ENCODE results near the gene ANKDD1A. TPM values are rescaled to one million over a fixed set of nuclear protein-coding genes. Genes with fewer than 3 reads are reported as not detected.

Gene ANKDD1A
- total RNA-seq, 1 experiment from 2014 or later: 3.3 TPM

DNA sequence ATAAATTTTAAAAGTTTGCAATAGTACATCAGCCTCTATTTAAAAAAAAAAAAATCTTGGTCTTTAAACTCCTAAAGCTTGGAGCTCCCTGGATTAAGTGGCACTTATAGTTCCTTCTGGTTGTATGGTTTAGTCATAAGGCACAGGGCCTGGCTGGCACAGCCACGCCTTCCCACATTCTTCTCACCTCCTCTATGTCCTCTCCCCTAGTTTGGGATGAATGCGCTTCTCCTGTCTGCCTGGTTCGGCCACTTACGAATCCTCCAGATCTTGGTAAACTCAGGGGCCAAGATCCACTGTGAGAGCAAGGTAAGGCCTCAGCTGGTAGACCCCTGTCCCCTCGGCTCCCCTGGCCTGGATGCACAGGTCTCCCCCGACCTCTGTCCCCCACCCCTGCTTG lies 10.0 kb downstream of the ANKDD1A start:
- Histone ChIP-seq H3K27me3 (replicated peaks) (no peaks in the 10 kb centered on the region), H3K9me3 (replicated peaks) (no peaks in the 10 kb centered on the region), H3K27ac (no peak overlapping the region), H3K36me3 (no peaks in the 10 kb centered on the region), H3K4me3 (no peak overlapping the region), H3K4me1 (replicated peaks) (no peaks in the 10 kb centered on the region)
- DNase-seq (ENCODE audit: low read depth in 1 of 2, low spot score in 2 of 2): no peak

- Histone ChIP-seq H3K4me3 (no peak overlapping the region), H3K4me1 (replicated peaks) (no peaks in the 10 kb centered on the region), H3K9me3 (replicated peaks) (no peaks in the 10 kb centered on the region), H3K27me3 (replicated peaks) (no peaks in the 10 kb centered on the region), H3K27ac (no peak overlapping the region), H3K36me3 (no peaks in the 10 kb centered on the region)
- DNase-seq (ENCODE audit: low read depth in 1 of 2, low spot score in 2 of 2): no peak
Measured at GRCh38 chr15:64923546-64923945, 11.8 kb downstream of the ANKDD1A start.

- Histone ChIP-seq H3K4me1 (replicated peaks) (peaks cover under 1% of the 10 kb centered on the region; the same call in 1 of the 2 replicates), H3K27me3 (replicated peaks) (no peaks in the 10 kb centered on the region), H3K36me3 (no peaks in the 10 kb centered on the region), H3K4me3 (no peak overlapping the region), H3K27ac (no peak overlapping the region), H3K9me3 (replicated peaks) (no peaks in the 10 kb centered on the region)
- no peak for DNase-seq (ENCODE audit: low read depth in 1 of 2, low spot score in 2 of 2)
Measured at GRCh38 chr15:64925335-64926330, 13.9 kb downstream of the ANKDD1A start.

DNA sequence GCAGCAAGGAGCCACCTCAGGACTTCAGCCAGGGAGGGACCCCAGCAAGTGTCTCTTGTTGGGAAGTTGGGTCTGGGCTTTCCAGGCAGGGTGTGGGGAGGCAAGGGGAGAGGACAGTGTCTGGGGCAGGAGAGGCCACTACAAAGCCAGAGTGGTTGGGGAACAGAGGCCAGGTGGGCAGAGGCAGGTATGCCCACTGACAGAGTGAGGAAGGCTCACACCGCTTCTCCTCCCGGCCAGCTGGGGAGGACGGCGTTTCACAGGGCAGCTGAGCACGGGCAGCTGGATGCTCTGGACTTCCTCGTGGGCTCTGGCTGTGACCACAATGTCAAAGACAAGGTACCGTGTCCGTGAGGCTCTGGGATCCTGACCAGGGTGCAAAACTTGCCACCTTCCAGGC lies 15.0 kb downstream of the ANKDD1A start:
- H3K4me1 ChIP-seq (replicated peaks): peaks cover 6% of the 10 kb centered on the region
- no peak overlapping the region for H3K27ac ChIP-seq
- H3K27me3 ChIP-seq (replicated peaks): no peaks in the 10 kb centered on the region
- no peaks in the 10 kb centered on the region for H3K9me3 ChIP-seq (replicated peaks)
- H3K4me3 ChIP-seq: no peak overlapping the region
- no peaks in the 10 kb centered on the region for H3K36me3 ChIP-seq
- no peak for DNase-seq (ENCODE audit: low read depth in 1 of 2, low spot score in 2 of 2)

DNA sequence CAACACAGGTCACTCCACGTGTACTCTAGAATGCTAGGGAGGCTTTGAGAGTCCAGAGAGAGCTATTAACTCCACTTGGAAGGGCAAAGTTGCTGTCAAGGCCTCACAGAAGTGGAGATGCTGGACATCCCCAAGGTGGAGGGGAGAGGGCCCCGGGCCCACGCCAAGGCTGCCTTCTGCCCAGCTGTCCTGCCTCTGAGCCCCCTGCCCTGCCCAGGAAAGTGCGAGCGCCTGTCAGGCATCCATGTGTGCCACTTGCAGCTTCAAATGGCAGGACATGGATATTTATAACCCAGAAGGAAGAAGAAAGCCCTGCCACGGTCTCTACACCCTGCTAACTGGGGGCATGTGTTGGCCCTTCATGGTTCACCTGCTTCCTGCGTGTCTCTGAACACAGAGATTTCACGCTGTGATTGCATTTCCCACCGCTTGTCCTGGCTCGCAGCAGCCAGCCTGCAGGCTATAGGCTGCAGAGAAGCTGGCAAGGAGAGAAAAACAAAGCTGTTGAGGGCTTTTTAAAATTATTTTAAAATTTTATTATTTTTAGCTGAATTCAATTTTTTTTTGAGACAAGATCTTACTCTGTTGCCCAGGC lies 17.0 kb downstream of the ANKDD1A start:
- Histone ChIP-seq H3K36me3 (no peaks in the 10 kb centered on the region), H3K9me3 (replicated peaks) (no peaks in the 10 kb centered on the region), H3K4me1 (replicated peaks) (peaks cover 6% of the 10 kb centered on the region), H3K27ac (no peak overlapping the region), H3K27me3 (replicated peaks) (no peaks in the 10 kb centered on the region), H3K4me3 (no peak overlapping the region)
- peak in 1 of 2 experiments; percentile 37 for DNase-seq (ENCODE audit: low read depth in 1 of 2, low spot score in 2 of 2)

DNA sequence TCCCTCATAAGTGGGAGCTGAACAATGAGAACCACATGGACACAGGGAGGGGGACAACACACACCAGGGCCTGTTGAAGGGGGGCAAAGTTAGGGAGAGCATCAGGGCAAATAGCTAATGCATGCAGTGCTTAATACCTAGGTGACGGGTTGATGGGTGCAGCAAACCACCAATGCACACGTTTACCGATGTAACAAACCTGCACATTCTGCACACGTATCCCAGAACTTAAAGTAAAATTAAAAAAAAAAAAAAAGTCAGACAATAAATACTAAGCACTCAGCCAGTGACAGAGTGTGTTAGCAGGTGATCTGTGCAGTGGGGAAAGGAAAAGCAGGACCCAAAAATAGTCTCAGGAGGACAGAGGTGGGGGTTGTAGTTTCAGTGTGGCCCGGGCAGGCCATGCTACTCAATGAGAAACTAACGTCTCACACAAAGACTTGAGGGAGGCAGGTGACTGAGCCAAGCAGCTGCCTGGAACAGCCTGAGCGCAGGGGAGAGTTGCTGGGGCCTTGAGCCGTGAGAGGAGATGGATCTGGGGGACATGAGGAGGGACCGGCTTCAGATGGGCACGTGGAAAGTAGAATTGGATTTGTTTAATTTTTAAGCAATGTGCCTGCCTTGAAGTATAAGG lies 18.4 kb downstream of the ANKDD1A start:
- Histone ChIP-seq H3K36me3 (no peaks in the 10 kb centered on the region), H3K4me1 (replicated peaks) (peaks cover 6% of the 10 kb centered on the region), H3K27me3 (replicated peaks) (no peaks in the 10 kb centered on the region), H3K27ac (no peak overlapping the region), H3K4me3 (no peak overlapping the region), H3K9me3 (replicated peaks) (no peaks in the 10 kb centered on the region)
- DNase-seq (ENCODE audit: low read depth in 1 of 2, low spot score in 2 of 2): peak in 1 of 2 experiments; percentile 22

GRCh38 chr15:64930778-64931371 lies 19.2 kb downstream of the ANKDD1A start:
- Histone ChIP-seq H3K27me3 (replicated peaks) (no peaks in the 10 kb centered on the region), H3K27ac (no peak overlapping the region), H3K4me3 (no peak overlapping the region), H3K36me3 (no peaks in the 10 kb centered on the region), H3K4me1 (replicated peaks) (peaks cover 6% of the 10 kb centered on the region), H3K9me3 (replicated peaks) (no peaks in the 10 kb centered on the region)
- peak in 1 of 2 experiments; percentile 44 for DNase-seq (ENCODE audit: low read depth in 1 of 2, low spot score in 2 of 2)

DNA sequence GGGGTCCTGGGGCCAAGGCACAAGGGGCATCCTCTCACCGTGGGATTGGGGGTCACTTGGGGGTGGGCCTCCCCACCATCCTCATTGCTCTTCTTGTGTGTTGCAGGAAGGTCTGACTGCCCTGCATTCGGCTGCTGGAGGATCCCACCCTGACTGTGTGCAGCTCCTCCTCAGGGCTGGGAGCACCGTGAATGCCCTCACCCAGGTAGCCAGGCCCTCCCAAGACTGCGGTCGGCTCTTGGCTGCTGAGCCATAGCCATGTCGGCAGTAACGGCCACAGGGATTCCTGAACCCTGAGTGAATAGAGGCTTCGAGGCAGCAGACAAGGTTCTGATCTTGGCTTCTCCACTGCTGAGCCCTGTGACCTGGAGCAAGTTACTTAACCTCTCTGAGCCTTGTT lies 19.7 kb downstream of the ANKDD1A start:
- Histone ChIP-seq H3K27ac (no peak overlapping the region), H3K4me3 (no peak overlapping the region), H3K27me3 (replicated peaks) (no peaks in the 10 kb centered on the region), H3K9me3 (replicated peaks) (no peaks in the 10 kb centered on the region), H3K4me1 (replicated peaks) (peaks cover 6% of the 10 kb centered on the region), H3K36me3 (no peaks in the 10 kb centered on the region)
- DNase-seq (ENCODE audit: low read depth in 1 of 2, low spot score in 2 of 2): peak in 1 of 2 experiments; percentile 31

DNA sequence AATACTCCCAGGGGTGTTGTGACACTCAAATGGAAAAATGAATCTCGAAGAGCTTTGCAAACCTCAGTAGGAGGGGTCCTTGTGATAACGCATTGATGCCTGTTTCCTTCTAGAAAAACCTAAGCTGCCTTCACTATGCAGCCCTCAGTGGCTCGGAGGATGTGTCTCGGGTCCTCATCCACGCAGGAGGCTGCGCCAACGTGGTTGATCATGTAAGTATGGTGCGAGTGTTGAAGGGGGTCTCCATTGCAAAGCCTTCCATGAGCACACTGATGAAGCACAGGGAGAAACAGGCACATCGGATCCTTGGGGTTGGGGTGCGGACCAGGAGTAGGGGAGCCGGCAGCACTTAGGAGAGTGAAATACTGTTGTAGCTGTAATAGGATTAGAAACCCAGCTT lies 22.3 kb downstream of the ANKDD1A start:
- DNase-seq (ENCODE audit: low read depth in 1 of 2, low spot score in 2 of 2): peak in 1 of 2 experiments; percentile 16
- Histone ChIP-seq H3K4me1 (replicated peaks) (peaks cover 6% of the 10 kb centered on the region), H3K4me3 (no peak overlapping the region), H3K9me3 (replicated peaks) (no peaks in the 10 kb centered on the region), H3K36me3 (no peaks in the 10 kb centered on the region), H3K27me3 (replicated peaks) (no peaks in the 10 kb centered on the region), H3K27ac (no peak overlapping the region)

- Histone ChIP-seq H3K4me1 (replicated peaks) (no peaks in the 10 kb centered on the region), H3K9me3 (replicated peaks) (no peaks in the 10 kb centered on the region), H3K36me3 (no peaks in the 10 kb centered on the region), H3K4me3 (no peak overlapping the region), H3K27me3 (replicated peaks) (no peaks in the 10 kb centered on the region), H3K27ac (no peak overlapping the region)
- DNase-seq (ENCODE audit: low read depth in 1 of 2, low spot score in 2 of 2): no peak
Measured at GRCh38 chr15:64938192-64938591, 26.5 kb downstream of the ANKDD1A start.

DNA sequence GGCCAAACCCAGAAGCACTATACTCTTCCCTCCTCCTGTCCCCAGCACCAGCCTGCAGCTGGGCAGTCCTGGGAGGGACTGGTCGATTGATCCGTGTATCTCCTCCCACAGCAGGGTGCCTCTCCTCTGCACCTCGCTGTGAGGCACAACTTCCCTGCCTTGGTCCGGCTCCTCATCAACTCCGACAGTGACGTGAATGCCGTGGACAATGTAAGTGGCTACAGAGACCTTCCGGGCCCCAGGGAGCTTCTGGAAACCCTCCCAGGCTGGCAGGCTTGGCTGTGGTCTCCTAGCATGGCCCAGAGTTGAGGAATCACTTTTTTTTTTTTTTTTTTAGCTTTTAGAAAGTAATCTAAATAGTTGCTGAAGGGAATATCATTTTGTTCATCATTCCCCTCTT lies 30.7 kb downstream of the ANKDD1A start:
- Histone ChIP-seq H3K36me3 (no peaks in the 10 kb centered on the region), H3K4me3 (no peak overlapping the region), H3K27ac (no peak overlapping the region), H3K4me1 (replicated peaks) (no peaks in the 10 kb centered on the region), H3K9me3 (replicated peaks) (no peaks in the 10 kb centered on the region), H3K27me3 (replicated peaks) (no peaks in the 10 kb centered on the region)
- DNase-seq (ENCODE audit: low read depth in 1 of 2, low spot score in 2 of 2): peak in 1 of 2 experiments; percentile 26

GRCh38 chr15:64943512-64944225 lies 32.0 kb downstream of the ANKDD1A start:
- Histone ChIP-seq H3K4me3 (no peak overlapping the region), H3K36me3 (no peaks in the 10 kb centered on the region), H3K27ac (no peak overlapping the region), H3K4me1 (replicated peaks) (no peaks in the 10 kb centered on the region), H3K9me3 (replicated peaks) (no peaks in the 10 kb centered on the region), H3K27me3 (replicated peaks) (no peaks in the 10 kb centered on the region)
- peak in 1 of 2 experiments; percentile 14 for DNase-seq (ENCODE audit: low read depth in 1 of 2, low spot score in 2 of 2)

DNA sequence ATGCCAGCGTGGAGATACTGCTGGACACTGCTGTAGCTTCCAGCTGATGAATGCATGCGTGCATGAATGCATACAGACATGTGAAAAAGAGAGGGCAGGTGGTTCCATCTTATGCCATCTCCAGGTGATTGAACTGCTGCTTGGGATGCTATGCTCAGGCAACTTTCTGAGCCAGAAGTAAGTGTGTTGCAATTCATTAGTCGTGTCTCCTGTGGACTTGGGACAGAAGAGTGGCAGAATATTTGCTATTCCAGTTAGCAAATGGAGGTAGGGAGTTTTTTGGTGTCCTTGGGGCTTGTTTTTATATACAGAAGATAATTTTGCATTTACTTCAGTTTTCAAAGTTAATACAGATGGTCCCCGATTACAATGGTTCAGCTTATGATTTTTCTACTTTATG lies 33.3 kb downstream of the ANKDD1A start:
- no peak for DNase-seq (ENCODE audit: low read depth in 1 of 2, low spot score in 2 of 2)
- Histone ChIP-seq H3K4me1 (replicated peaks) (no peaks in the 10 kb centered on the region), H3K36me3 (no peaks in the 10 kb centered on the region), H3K27me3 (replicated peaks) (no peaks in the 10 kb centered on the region), H3K27ac (no peak overlapping the region), H3K4me3 (no peak overlapping the region), H3K9me3 (replicated peaks) (no peaks in the 10 kb centered on the region)

All from SJSA1 (cell line).